SK-N-MC (cell line): ENCODE results near the gene RPRML.
"Not testable (repeated sequence)": the region's sequence is repeated elsewhere in the genome, so short reads cannot be mapped to it uniquely, and the experiment has no call there.

Source experiments
- EZH2 ChIP-seq: fragments of 200-600 bp; sonication (generic); IDR thresholded peaks from one replicate; pipeline ENCODE4 v1.6.1; 2017; ENCODE audit warnings: antibody characterized with exemption
- POLR2AphosphoS5 ChIP-seq: IDR thresholded peaks from 2 replicates; pipeline ENCODE4 v1.6.1; 2012; ENCODE audit warnings: mild to moderate bottlenecking, low read depth, low read length, borderline replicate concordance

DNA sequence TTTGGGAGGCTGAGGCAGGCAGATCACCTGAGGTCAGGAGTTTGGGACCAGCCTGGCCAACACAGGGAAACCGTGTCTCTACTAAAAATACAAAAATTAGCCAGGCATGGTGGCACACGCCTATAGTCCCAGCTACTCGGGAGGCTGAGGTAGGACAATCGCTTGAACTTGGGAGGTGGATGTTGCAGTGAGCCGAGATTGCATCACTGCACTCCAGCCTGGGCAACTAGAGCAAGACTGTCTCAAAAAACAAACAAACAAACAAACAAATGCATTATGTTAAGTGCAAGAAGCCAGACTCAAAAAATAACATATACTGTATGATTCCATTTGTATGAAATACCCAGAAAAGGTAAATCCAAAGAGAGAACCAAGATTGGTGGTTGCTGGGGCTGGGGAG lies 8.9 kb upstream of the RPRML start:
- not testable (repeated sequence) for TF ChIP-seq EZH2, POLR2AphosphoS5
